HuH-7 (cell line): ENCODE results near the gene TCTN2.

Experiments
- DNase-seq: peaks from one replicate; pipeline ENCODE4 v3.0.0; 2011; ENCODE audit warnings: low spot score

TCTN2 gene

GRCh38 chr12:123670882-123671728 is at the start of gene TCTN2:
Gene TCTN2 (plus strand): TSS chr12:123671113. CDS start chr12:123671241, 128 bp downstream.
- DNase-seq = peak; percentile 90

GRCh38 chr12:123621619-123622530 is 49.0 kb upstream of the TCTN2 start:
- DNase-seq = no peak

DNA sequence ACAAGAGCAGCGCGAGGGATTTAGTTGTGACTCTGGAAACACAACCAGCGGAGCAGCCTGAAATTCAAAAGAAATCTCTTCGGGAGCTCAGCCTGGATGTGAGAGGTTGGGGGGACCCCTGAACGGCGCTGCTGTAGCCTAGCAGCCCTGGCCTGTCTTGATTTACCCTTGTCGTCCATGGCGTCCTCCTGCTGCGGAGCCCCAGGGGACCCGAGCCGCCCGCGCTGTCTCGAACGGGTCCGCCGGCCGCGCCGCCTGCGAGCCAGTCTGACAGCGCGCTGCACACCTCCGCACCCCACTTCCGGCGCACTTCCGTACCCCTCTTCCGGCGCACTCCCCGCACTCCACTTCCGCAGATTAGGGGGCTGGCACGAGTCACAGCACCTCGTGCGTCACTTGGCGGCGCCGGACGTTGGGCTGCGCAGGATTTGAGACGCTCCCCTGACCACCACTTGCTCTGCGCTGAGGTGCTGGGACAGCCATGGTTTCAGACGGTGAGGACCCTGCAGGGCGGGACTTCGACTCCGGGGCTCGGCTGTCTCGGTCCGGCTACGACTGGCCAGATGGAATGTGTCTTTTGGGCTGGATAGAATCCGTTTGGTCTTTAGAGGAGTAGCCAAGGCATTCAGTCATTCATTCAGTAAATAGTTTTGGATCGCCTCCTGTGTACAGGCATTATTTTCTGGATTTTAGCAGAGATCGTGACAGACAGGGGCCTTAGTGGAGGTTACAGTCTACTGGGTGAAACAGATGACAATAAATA is 37.4 kb upstream of the TCTN2 start, which contains the start of the genes EIF2B1 and GTF2H3:
TSS of gene EIF2B1 (minus strand) at position 308 of the 763 bp plus-strand sequence. CDS start at position 179, 129 bp downstream.
TSS of gene GTF2H3 (plus strand) at position 451 of the 763 bp plus-strand sequence. CDS start at position 482, 31 bp downstream.
- DNase-seq = peak; percentile 91

- no peak for DNase-seq
These were observed 36.8 kb upstream of the TCTN2 start for GRCh38 chr12:123634142-123634561.

GRCh38 chr12:123643911-123644310 is 27.0 kb upstream of the TCTN2 start:
- no peak for DNase-seq

- DNase-seq = no peak
These were observed 25.5 kb upstream of the TCTN2 start for GRCh38 chr12:123645380-123645779.

DNA sequence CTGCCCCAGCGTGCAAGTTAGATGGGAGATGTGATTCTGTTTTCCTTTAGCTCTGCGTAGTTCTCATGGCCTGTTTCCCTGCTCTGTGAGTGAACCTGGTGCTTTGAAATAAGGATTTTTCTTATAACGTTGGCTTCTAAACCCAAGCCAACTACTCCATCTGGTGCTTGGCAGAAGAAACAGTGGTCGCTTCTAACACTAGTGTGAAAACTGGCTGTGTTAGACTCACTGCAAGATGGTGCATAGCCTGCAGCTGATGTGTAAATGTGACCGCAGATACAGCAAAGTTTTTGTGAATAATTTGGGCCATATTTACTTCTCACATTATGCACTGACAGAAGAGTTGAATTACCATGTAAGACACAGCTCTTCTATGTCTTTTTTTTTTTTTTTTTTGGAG is 25.0 kb upstream of the TCTN2 start:
- no peak for DNase-seq

DNA sequence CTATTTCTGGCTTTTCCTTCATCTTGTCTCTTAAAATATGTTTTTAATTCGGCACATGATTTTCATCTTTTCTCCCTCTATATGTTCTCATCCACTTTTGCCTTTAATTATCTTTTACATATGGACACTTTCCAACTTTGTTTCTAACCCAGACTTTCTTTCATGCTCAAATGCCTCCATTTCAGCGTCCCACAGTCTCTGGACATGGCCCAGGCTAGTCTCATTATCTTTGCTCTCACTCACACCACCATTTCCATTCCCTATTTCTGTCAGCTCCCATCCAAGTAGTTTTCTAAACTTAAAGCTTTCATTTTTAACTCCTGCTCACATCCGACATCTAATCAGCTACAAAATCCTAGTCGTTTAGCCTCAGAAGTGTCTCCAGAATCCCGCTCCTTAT is 22.5 kb upstream of the TCTN2 start:
- no peak for DNase-seq

- no peak for DNase-seq
These were observed 16.7 kb upstream of the TCTN2 start for GRCh38 chr12:123654129-123654701.

GRCh38 chr12:123655420-123655819 is 15.5 kb upstream of the TCTN2 start:
- no peak for DNase-seq

DNA sequence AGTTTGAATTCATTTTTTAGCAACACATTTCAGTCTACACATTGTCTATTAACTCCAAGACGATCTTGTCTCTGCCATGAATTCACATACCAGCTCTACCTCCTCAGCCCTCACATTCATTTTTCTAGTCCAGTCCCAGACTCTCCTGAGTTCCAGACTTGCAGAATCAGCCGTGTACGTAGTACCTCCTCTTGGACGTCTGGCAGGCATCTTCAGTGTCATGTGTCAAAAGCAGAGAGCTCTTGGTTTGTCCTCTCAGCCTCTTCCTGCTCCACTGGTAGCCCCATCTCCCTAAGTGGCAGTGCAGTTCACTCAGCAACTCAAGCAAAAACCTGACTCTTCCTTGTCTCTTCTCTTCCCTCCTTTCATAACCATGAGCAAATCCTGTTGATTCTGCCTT is 14.5 kb upstream of the TCTN2 start:
- no peak for DNase-seq

GRCh38 chr12:123657211-123657610 is 13.7 kb upstream of the TCTN2 start:
- no peak for DNase-seq

- DNase-seq = no peak
These were observed 10.8 kb upstream of the TCTN2 start for GRCh38 chr12:123659996-123660727.

- DNase-seq = no peak
These were observed 3.1 kb upstream of the TCTN2 start for GRCh38 chr12:123667771-123668170.

- no peak for DNase-seq
These were observed 963 bp downstream of the TCTN2 start for GRCh38 chr12:123671876-123672275.

- DNase-seq = no peak
These were observed 4.5 kb downstream of the TCTN2 start for GRCh38 chr12:123675436-123675835.

DNA sequence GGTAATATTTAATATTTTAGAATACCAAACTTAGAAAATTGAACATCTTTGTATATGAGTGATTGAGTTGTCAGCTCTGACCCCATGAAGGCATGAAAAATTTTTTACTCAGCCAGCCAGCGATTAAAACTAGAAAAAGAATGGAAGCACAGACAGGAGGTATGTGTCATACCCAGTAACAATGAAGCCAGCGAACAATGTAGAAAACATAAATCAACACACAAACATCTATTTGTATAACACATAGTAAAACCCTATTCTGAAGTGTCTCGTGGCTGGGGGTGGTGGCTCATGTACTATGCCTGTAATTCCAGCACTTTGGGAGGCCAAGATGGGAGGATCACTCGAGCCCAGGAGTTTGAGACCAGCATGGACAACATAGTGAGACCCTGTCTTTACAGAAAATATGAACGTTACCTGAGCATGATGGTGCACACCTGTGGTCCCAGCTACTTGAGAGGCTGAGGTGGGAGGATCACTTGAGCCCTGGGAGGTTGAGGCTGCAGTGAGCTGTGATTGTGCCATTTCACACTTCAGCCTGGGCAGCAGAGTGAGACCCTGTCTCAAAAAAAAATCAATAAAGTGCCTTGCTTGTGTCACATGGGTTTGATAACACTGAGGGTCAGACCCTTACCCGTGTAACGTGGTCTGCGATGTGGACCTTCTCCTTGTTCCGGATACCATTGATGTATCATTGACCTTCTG is 5.9 kb downstream of the TCTN2 start:
- no peak for DNase-seq

GRCh38 chr12:123678981-123679380 is 8.1 kb downstream of the TCTN2 start:
- no peak for DNase-seq

DNA sequence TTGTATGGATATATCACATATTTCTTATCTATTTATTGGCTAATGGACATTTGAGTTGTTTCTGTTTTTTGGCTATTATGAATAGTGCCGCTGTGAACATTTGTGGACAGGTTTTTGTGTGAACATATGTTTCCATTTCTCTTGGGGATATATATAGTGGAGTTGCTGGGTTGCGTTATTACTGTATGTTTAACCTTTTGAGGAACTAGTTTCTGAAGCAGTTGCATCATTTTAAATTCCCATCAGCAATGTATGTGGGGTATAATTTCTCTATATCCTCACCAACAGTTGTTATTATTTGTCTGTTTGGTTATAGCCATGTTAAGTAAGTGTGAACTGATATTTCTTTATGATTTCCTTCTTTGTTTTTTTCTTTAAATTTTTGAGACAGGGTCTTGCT is 10.7 kb downstream of the TCTN2 start:
- no peak for DNase-seq

GRCh38 chr12:123683964-123684363 is 13.1 kb downstream of the TCTN2 start:
- no peak for DNase-seq
